Measurements from ENCODE around the gene GRPR.

Gene GRPR

DNA sequence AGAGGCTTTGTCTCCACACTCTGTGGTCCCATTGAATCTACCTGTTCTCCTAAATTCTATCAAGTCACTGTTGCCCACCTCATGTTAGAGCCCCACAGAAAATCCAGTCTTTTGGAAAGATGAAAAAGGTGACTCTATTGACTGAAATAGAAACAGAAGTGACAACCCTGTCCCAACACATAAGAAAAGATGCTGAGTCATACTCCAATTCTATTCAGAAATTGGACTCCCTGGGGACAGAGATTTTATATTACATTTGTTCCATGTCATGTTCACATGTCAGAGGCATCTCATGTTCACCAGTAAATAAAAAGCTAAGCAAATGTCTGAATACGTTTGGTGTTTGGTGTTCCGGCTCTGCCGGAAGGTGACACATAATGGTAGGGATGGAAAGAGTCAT lies 2.9 kb upstream of the GRPR start:
- H3K23ac ChIP-seq (ENCODE audit: low read length in 2 of 2) = no peak overlapping the region
- no peak for DNase-seq
- no peak overlapping the region for H3K14ac ChIP-seq (ENCODE audit: low read length in 2 of 2)

DNA sequence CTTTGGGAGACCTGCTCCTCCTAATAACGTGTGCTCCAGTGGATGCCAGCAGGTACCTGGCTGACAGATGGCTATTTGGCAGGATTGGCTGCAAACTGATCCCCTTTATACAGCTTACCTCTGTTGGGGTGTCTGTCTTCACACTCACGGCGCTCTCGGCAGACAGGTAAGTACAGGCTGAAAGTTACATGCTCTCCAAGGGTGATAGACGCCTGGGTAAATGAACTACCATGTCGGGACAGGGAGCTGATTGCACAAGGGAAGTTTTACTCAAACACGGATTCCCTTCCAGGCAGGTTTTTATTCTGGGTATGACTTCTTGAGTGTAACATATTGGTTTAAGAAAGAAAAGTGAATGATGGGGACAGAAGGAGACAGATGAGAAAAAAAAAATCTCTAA lies 836 bp downstream of the GRPR start:
- no peak for DNase-seq
- Histone ChIP-seq H3K4me2 (ENCODE audit: low read length, poor library complexity, severe bottlenecking) (no peak overlapping the region), H3K4me1 (ENCODE audit: control insufficient read depth, insufficient read depth, low read depth, low read length) (no peaks in the 10 kb centered on the region), H4K91ac (ENCODE audit: low read length) (no peak overlapping the region), H3K23ac (ENCODE audit: low read length in 2 of 2) (no peak overlapping the region), H3K18ac (ENCODE audit: low read depth in 1 of 2, low read length in 2 of 2) (no peak overlapping the region), H3K27me3 (ENCODE audit: control insufficient read depth in 1 of 2, insufficient read depth in 1 of 2, low read length in 2 of 2) (peaks cover 0 to 51% of the 10 kb centered on the region in 2 experiments), H3K27ac (ENCODE audit: low read length, poor library complexity, severe bottlenecking) (no peak overlapping the region), H2BK12ac (ENCODE audit: low read length in 2 of 2) (no peak overlapping the region), H2AK5ac (ENCODE audit: low read length, severe bottlenecking) (no peak overlapping the region), H3K4ac (ENCODE audit: low read depth in 1 of 2, low read length in 2 of 2) (no peak overlapping the region), H3K9me3 (ENCODE audit: control insufficient read depth, low read length) (peaks cover 5% of the 10 kb centered on the region), H2BK5ac (ENCODE audit: low read depth, low read length, poor library complexity, severe bottlenecking) (no peak overlapping the region), H3K9ac (ENCODE audit: low read length) (no peak overlapping the region), H2BK15ac (ENCODE audit: low read depth, poor library complexity, severe bottlenecking) (no peak overlapping the region), H2BK120ac (ENCODE audit: low read depth, low read length) (no peak overlapping the region), H2AFZ (ENCODE audit: low read depth, low read length) (peak overlapping the region; percentile 27), H3K4me3 (ENCODE audit: insufficient read depth in 1 of 2, low read depth in 1 of 2, low read length in 2 of 2) (no peak overlapping the region), H3K36me3 (ENCODE audit: control insufficient read depth in 1 of 2, insufficient read depth in 2 of 2, low read depth in 1 of 2, low read length in 2 of 2) (no peaks in the 10 kb centered on the region), H4K8ac (ENCODE audit: low read length) (no peak overlapping the region), H3K14ac (ENCODE audit: low read length in 2 of 2) (no peak overlapping the region), H3K79me1 (replicated peaks; ENCODE audit: low read length, poor library complexity, severe bottlenecking) (no peaks in the 10 kb centered on the region)
- WGBS = 50% methylated on average over 7 of the region's 7 CpGs

More for the DNA sequence above, 2.9 kb upstream of the GRPR start:
- Histone ChIP-seq H2AFZ (ENCODE audit: low read depth, low read length) (no peak overlapping the region), H3K4me3 (ENCODE audit: insufficient read depth in 1 of 2, low read depth in 1 of 2, low read length in 2 of 2) (no peak overlapping the region), H4K8ac (ENCODE audit: low read length) (no peak overlapping the region), H3K4me2 (ENCODE audit: low read length, poor library complexity, severe bottlenecking) (no peak overlapping the region), H2BK15ac (ENCODE audit: low read depth, poor library complexity, severe bottlenecking) (no peak overlapping the region), H3K79me1 (replicated peaks; ENCODE audit: low read length, poor library complexity, severe bottlenecking) (no peaks in the 10 kb centered on the region), H3K18ac (ENCODE audit: low read depth in 1 of 2, low read length in 2 of 2) (no peak overlapping the region), H2BK5ac (ENCODE audit: low read depth, low read length, poor library complexity, severe bottlenecking) (no peak overlapping the region), H2BK12ac (ENCODE audit: low read length in 2 of 2) (no peak overlapping the region), H3K9me3 (ENCODE audit: control insufficient read depth, low read length) (peaks cover 12% of the 10 kb centered on the region), H3K4ac (ENCODE audit: low read depth in 1 of 2, low read length in 2 of 2) (no peak overlapping the region), H3K9ac (ENCODE audit: low read length) (no peak overlapping the region), H3K27ac (ENCODE audit: low read length, poor library complexity, severe bottlenecking) (no peak overlapping the region), H3K4me1 (ENCODE audit: control insufficient read depth, insufficient read depth, low read depth, low read length) (no peaks in the 10 kb centered on the region), H2AK5ac (ENCODE audit: low read length, severe bottlenecking) (no peak overlapping the region), H3K27me3 (ENCODE audit: control insufficient read depth in 1 of 2, insufficient read depth in 1 of 2, low read length in 2 of 2) (peaks cover 0 to 28% of the 10 kb centered on the region in 2 experiments), H3K36me3 (ENCODE audit: control insufficient read depth in 1 of 2, insufficient read depth in 2 of 2, low read depth in 1 of 2, low read length in 2 of 2) (no peaks in the 10 kb centered on the region), H2BK120ac (ENCODE audit: low read depth, low read length) (no peak overlapping the region), H4K91ac (ENCODE audit: low read length) (no peak overlapping the region)
- 97% methylated on average over 3 of the region's 3 CpGs for WGBS

DNA sequence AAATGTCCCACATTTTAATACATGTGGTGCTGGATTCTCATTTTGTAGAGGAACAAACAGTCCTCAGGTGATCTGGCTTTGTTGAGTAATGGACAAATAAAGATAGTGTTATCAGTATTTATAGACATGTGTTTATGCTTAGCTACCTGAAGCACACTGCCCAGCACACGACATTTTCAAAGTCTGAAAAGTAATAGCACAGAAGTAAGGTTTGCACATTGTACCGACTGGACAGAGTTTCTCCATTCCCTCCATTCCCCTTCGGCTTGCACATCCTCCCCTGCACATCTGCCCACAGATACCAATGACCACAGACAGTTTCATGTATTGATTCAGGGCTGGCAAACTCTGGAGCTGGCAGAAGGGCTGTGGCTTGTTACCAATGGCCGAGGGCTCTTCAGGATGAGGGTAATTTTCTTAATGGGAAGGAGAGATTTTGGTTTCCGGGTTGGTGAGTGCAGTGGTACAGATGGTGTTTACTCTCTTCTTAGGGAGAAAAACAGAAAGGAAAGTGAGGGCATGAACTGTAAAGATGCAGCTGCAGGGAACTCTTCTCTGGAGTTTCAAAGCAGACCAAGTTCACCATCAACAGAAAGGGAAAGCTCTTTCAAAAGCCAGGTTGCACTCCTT lies 2.3 kb downstream of the GRPR start:
- no peaks in the 10 kb centered on the region for H3K4me1 ChIP-seq (ENCODE audit: control insufficient read depth, insufficient read depth, low read depth, low read length)

DNA sequence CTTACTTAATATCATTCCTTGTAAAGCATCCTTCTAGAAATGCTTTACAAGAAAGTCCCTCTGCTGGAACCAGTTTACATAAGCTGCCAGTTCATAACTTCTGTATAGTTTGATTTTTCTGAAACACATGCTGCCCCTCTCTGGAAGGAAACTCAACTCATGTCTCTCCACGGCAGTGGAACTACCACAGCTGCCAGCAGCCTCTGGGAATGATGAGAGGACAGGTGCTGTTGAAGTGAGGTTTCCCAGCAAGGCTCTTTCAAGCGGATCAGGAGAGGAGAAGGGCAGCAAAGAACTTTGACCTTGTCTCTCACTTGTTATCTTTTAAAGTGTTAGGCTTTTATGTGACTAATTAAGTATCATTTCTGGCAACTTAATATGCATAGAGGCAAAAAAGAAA lies 7.3 kb downstream of the GRPR start:
- no peaks in the 10 kb centered on the region for H3K79me1 ChIP-seq (replicated peaks; ENCODE audit: low read length, poor library complexity, severe bottlenecking)
- no peak overlapping the region for H2BK5ac ChIP-seq (ENCODE audit: low read depth, low read length, poor library complexity, severe bottlenecking)
- H2BK12ac ChIP-seq (ENCODE audit: low read length in 2 of 2) = no peak overlapping the region
- no peak overlapping the region for H3K4ac ChIP-seq (ENCODE audit: low read depth in 1 of 2, low read length in 2 of 2)
- no peak overlapping the region for H2BK120ac ChIP-seq (ENCODE audit: low read depth, low read length)
- no peak overlapping the region for H3K14ac ChIP-seq (ENCODE audit: low read length in 2 of 2)
- no peak overlapping the region for H2AFZ ChIP-seq (ENCODE audit: low read depth, low read length)
- no peaks in the 10 kb centered on the region for H3K36me3 ChIP-seq (ENCODE audit: control insufficient read depth in 1 of 2, insufficient read depth in 2 of 2, low read depth in 1 of 2, low read length in 2 of 2)
- H3K9ac ChIP-seq (ENCODE audit: low read length) = no peak overlapping the region
- H3K27me3 ChIP-seq (ENCODE audit: control insufficient read depth in 1 of 2, insufficient read depth in 1 of 2, low read length in 2 of 2) = peaks cover 0 to 36% of the 10 kb centered on the region in 2 experiments
- H3K4me2 ChIP-seq (ENCODE audit: low read length, poor library complexity, severe bottlenecking) = no peak overlapping the region
- H3K18ac ChIP-seq (ENCODE audit: low read depth in 1 of 2, low read length in 2 of 2) = no peak overlapping the region
- no peak overlapping the region for H4K8ac ChIP-seq (ENCODE audit: low read length)
- 79% methylated on average over 2 of the region's 2 CpGs for WGBS
- H3K23ac ChIP-seq (ENCODE audit: low read length in 2 of 2) = no peak overlapping the region
- H3K4me3 ChIP-seq (ENCODE audit: insufficient read depth in 1 of 2, low read depth in 1 of 2, low read length in 2 of 2) = no peak overlapping the region
- H3K4me1 ChIP-seq (ENCODE audit: control insufficient read depth, insufficient read depth, low read depth, low read length) = no peaks in the 10 kb centered on the region
- H3K9me3 ChIP-seq (ENCODE audit: control insufficient read depth, low read length) = no peaks in the 10 kb centered on the region
- no peak overlapping the region for H4K91ac ChIP-seq (ENCODE audit: low read length)
- no peak overlapping the region for H3K27ac ChIP-seq (ENCODE audit: low read length, poor library complexity, severe bottlenecking)
- DNase-seq = no peak
- no peak overlapping the region for H2AK5ac ChIP-seq (ENCODE audit: low read length, severe bottlenecking)
- no peak overlapping the region for H2BK15ac ChIP-seq (ENCODE audit: low read depth, poor library complexity, severe bottlenecking)

More for the DNA sequence above, 2.3 kb downstream of the GRPR start:
- H2BK12ac ChIP-seq (ENCODE audit: low read length in 2 of 2) = no peak overlapping the region
- no peak for DNase-seq
- no peak overlapping the region for H3K4me3 ChIP-seq (ENCODE audit: insufficient read depth in 1 of 2, low read depth in 1 of 2, low read length in 2 of 2)
- H3K9me3 ChIP-seq (ENCODE audit: control insufficient read depth, low read length) = no peaks in the 10 kb centered on the region
- H4K91ac ChIP-seq (ENCODE audit: low read length) = no peak overlapping the region
- H2AK5ac ChIP-seq (ENCODE audit: low read length, severe bottlenecking) = no peak overlapping the region
- no peak overlapping the region for H3K4ac ChIP-seq (ENCODE audit: low read depth in 1 of 2, low read length in 2 of 2)
- 24% methylated on average over 4 of the region's 5 CpGs for WGBS
- H3K9ac ChIP-seq (ENCODE audit: low read length) = no peak overlapping the region
- H2AFZ ChIP-seq (ENCODE audit: low read depth, low read length) = no peak overlapping the region
- no peak overlapping the region for H3K23ac ChIP-seq (ENCODE audit: low read length in 2 of 2)
- H3K18ac ChIP-seq (ENCODE audit: low read depth in 1 of 2, low read length in 2 of 2) = no peak overlapping the region
- H3K14ac ChIP-seq (ENCODE audit: low read length in 2 of 2) = no peak overlapping the region
- H3K36me3 ChIP-seq (ENCODE audit: control insufficient read depth in 1 of 2, insufficient read depth in 2 of 2, low read depth in 1 of 2, low read length in 2 of 2) = no peaks in the 10 kb centered on the region
- H2BK5ac ChIP-seq (ENCODE audit: low read depth, low read length, poor library complexity, severe bottlenecking) = no peak overlapping the region
- H2BK15ac ChIP-seq (ENCODE audit: low read depth, poor library complexity, severe bottlenecking) = no peak overlapping the region
- no peaks in the 10 kb centered on the region for H3K79me1 ChIP-seq (replicated peaks; ENCODE audit: low read length, poor library complexity, severe bottlenecking)
- no peak overlapping the region for H3K4me2 ChIP-seq (ENCODE audit: low read length, poor library complexity, severe bottlenecking)
- H3K27me3 ChIP-seq (ENCODE audit: control insufficient read depth in 1 of 2, insufficient read depth in 1 of 2, low read length in 2 of 2) = peaks cover 0 to 52% of the 10 kb centered on the region in 2 experiments
- no peak overlapping the region for H2BK120ac ChIP-seq (ENCODE audit: low read depth, low read length)
- H4K8ac ChIP-seq (ENCODE audit: low read length) = peak overlapping the region; percentile 28
- no peak overlapping the region for H3K27ac ChIP-seq (ENCODE audit: low read length, poor library complexity, severe bottlenecking)
